Measurements from ENCODE around the gene POLR1A. TPM values are rescaled to one million over a fixed set of nuclear protein-coding genes. Genes with fewer than 3 reads are reported as not detected.

Gene POLR1A
- total and polyA plus RNA-seq, 2 of the 13 experiments (the other 11 are each of a cell fraction or from before 2014, with no cell fraction given): 7.2 to 39.9 TPM

- TF ChIP-seq SPEN (CRISPR knock-in tag; IDR thresholded peaks at IDR 0.05; ENCODE audit: low read depth) (peak; percentile 64; the same call in 1 of the 2 replicates), ZNF577 (CRISPR knock-in tag; IDR thresholded peaks at IDR 0.05; ENCODE audit: borderline replicate concordance, low read depth) (no peak), ZNF615 (CRISPR knock-in tag; IDR thresholded peaks at IDR 0.05; ENCODE audit: borderline replicate concordance) (no peak), MXD3 (CRISPR knock-in tag; IDR thresholded peaks at IDR 0.05) (peak; percentile 37; the same call in 1 of the 2 replicates), MYNN (CRISPR knock-in tag; IDR thresholded peaks at IDR 0.05; ENCODE audit: low read depth) (no peak), ZBTB7B (CRISPR knock-in tag; IDR thresholded peaks at IDR 0.05) (no peak), HMGXB4 (CRISPR knock-in tag; IDR thresholded peaks at IDR 0.05; ENCODE audit: borderline replicate concordance in 1 of 2, low read depth in 1 of 2) (peak in 1 of 2 experiments; percentile 15; a peak in 2 of 4 replicates), ARNTL (CRISPR knock-in tag; IDR thresholded peaks at IDR 0.05) (no peak)
Measured at GRCh38 chr2:86105252-86105968, at the start of gene POLR1A (continued).

- TF ChIP-seq ZNF761 (CRISPR knock-in tag; conservative IDR thresholded peaks at IDR 0.05): no peak
- Histone ChIP-seq H3K4me1 (ENCODE audit: insufficient read depth, low read length) (no peaks in the 10 kb centered on the region), H3K36me3 (replicated peaks in 1 of 2; ENCODE audit: control insufficient read depth in 1 of 2, insufficient read depth in 2 of 2, low read length in 2 of 2) (peaks cover 37 to 77% of the 10 kb centered on the region in 2 experiments), H3K27me3 (ENCODE audit: control insufficient read depth in 1 of 2, insufficient read depth in 2 of 2, low read length in 2 of 2) (no peaks in the 10 kb centered on the region), H2AFZ (ENCODE audit: low read length) (no peak overlapping the region), H3K4me3 (replicated peaks in 1 of 3; ENCODE audit: insufficient read depth in 1 of 3, low read depth in 2 of 3, low read length in 3 of 3) (no peak overlapping the region), H3K9ac (ENCODE audit: insufficient read depth, low read depth, low read length) (no peak overlapping the region), H3K9me3 (ENCODE audit: low read length) (no peaks in the 10 kb centered on the region), H3K4me2 (ENCODE audit: low read depth, low read length) (no peak overlapping the region), H4K20me1 (ENCODE audit: insufficient read depth, low read length) (no peaks in the 10 kb centered on the region), H3K79me2 (ENCODE audit: insufficient read depth, low read length) (no peaks in the 10 kb centered on the region), H3K27ac (ENCODE audit: extremely low read length, insufficient read depth, low read length) (no peak overlapping the region)
- DNase-seq (ENCODE audit: low spot score): no peak
- CTCF ChIA-PET (ENCODE audit: low intra/inter-chr PET ratio, low total read pairs): no interaction called here
- POLR2A ChIA-PET: interaction anchor here (0.8 kb wide), 2 partner anchors 10 to 44 kb away, joined by 3 read pairs; partner anchors contain the start of genes POLR1A and PTCD3
- no TSS peak for BruUV-seq (replicated peaks)
- no peak for FAIRE-seq
- in situ Hi-C loops (cut with HindIII; ENCODE audit: extremely low pct_ligation_motif_present, low pct_unique_long_range_greater_than_20kb): no loop called here
- whole genome bisulfite sequencing (ENCODE audit: low lambda C conversion rate): 98% methylated on average over 2 of the region's 2 CpGs
- intact Hi-C loops (cut with micrococcal nuclease; ENCODE audit: unreplicated experiment): no loop called here
- ATAC-seq: no peak
Measured at GRCh38 chr2:86150502-86150901, 44.8 kb upstream of the POLR1A start.
